Femur (tissue), 1 donor: ENCODE data around the gene TSKS.

Experiments used
- DNase-seq: peaks from one replicate; pipeline ENCODE4 v3.0.0-alpha.2; 2017

Gene TSKS, protein sequence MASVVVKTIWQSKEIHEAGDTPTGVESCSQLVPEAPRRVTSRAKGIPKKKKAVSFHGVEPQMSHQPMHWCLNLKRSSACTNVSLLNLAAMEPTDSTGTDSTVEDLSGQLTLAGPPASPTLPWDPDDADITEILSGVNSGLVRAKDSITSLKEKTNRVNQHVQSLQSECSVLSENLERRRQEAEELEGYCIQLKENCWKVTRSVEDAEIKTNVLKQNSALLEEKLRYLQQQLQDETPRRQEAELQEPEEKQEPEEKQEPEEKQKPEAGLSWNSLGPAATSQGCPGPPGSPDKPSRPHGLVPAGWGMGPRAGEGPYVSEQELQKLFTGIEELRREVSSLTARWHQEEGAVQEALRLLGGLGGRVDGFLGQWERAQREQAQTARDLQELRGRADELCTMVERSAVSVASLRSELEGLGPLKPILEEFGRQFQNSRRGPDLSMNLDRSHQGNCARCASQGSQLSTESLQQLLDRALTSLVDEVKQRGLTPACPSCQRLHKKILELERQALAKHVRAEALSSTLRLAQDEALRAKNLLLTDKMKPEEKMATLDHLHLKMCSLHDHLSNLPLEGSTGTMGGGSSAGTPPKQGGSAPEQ

DNA sequence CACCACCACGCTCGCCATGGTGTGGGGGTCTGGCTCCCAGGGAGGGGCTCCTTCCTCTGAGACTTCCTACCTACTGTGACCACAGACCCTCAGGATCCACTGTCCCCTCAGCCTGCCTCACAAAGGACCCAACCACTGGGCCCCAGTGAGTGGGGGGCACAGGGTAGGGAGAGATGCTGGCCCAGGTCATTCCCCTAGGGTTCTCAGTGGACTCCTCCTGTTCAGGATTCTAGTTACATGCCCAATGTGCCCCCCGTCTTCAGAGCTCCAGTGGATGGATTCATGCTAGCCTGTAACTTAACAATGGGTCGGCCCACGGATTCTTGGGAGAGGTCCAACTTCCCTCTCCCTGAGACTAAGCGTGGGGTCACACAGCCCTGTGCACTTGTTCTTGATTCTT, at the start of gene TSKS:
Gene TSKS (minus strand): TSS at position 77 of the 400 bp plus-strand sequence. CDS start 59 bp downstream, at position 18.
- no peak for DNase-seq

GRCh38 chr19:49812452-49812996, 49.4 kb upstream of the TSKS start:
- no peak for DNase-seq

DNA sequence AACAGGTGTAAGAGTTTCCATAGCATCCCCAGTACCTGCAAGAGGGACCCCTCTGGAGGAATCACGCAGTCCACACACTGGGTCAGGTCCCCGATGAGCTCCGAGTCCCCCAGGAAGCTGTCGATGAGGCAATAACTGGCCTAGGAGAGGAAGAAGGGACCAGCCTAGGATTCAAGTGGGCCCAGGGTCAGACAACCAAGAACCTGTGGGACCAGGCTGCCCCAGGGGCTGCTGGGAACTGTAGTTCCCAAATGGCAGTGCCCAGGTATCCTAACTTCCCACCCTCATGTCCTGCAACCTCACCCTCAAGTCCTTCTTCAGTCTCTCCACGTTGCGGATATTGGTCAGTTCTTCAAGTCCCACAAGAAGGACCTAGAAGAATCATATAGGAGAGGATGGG, 48.2 kb upstream of the TSKS start:
- no peak for DNase-seq

GRCh38 chr19:49809941-49810389, 46.9 kb upstream of the TSKS start:
- no peak for DNase-seq

DNA sequence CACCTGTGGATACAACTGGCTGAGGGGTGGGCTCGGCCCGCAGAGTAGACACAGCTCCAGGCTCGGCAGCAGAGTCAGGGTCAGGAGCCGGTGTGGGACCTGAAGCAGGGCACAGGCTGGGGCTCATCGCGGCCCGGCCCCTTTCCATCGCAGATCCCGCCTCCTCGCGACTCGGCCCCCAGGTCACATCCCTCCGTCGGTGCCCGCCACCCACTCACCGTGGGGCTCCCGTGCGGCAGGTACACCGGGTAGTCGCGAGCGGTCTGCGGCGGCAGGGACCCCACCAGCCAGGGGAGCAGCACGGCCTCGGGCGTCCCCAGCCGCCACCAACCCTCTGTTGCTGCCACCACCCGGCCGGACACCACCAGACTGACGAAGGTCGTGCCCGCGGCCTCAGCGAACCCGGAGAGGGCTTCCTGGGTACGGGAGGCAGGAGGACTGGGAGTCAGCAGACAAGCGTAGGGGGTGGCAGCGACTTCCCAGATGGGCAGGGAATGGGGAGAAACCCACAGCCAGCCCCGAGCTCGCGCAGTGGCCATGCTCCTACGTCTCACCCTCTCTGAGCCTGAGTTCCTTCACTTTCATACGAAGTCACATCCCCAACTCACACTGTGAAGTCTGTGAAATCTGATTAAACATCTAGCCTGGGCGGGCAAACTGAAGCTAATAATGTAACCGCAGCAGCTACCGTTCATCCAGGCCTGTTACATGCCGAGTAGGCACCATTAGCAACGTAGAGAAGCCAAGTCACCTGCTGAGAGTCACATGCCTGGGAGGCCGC, 46.2 kb upstream of the TSKS start:
- DNase-seq: peak; percentile 62

GRCh38 chr19:49808711-49809159, 45.6 kb upstream of the TSKS start:
- DNase-seq: peak; percentile 94

- no peak for DNase-seq
These were observed 45.0 kb upstream of the TSKS start for GRCh38 chr19:49807904-49808675.

GRCh38 chr19:49807058-49807903, 44.2 kb upstream of the TSKS start:
- no peak for DNase-seq

GRCh38 chr19:49806620-49806959, 43.5 kb upstream of the TSKS start:
- DNase-seq: no peak

DNA sequence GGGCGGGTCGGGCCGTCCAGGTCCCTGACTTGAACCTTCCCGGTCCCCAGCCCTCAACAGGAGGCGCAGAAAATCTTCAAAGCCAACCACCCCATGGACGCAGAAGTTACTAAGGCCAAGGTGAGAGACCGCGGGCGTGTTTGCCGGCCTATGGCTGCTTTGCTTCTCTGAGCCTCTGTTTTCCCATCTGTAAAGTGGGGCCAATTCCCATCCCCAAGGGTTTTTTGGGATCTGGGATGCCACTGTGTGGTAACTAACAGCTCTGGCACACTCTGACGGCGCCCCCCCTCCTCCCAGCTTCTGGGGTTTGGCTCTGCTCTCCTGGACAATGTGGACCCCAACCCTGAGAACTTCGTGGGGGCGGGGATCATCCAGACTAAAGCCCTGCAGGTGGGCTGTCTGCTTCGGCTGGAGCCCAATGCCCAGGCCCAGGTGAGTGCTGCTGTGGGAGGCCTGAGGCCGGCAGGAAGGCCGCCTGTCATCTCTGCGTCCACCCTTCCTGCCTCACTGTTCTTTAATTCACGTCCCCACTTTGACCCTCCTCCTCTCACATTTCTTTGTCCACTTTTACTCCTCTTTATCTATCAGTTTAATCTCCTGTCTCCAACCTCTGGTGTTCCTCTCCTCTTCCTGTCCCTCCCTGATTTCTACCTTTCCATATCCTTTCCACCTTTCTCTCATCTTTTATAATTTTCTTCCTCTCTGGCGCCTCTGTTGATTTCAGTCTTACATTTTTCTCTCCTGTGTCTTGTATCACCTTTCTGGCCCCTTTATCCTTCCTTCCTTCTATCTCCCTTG, 42.9 kb upstream of the TSKS start:
- DNase-seq: no peak

DNA sequence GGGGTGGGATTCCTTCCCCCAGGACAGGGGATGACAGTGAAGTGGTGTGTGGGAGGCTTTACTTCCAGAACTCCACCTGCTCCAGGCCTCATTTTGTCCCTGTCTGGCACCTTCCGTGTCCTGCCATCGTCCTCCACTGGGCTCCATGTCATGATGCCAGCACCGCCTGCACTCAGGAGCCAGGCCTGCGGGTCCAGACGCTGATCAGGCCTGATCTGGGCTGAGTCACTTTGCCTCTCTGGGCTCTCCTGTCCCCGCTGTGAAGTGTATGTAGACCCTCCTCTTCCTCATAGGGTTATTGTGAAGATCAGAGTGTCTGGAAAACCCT, 40.4 kb upstream of the TSKS start:
- no peak for DNase-seq

DNA sequence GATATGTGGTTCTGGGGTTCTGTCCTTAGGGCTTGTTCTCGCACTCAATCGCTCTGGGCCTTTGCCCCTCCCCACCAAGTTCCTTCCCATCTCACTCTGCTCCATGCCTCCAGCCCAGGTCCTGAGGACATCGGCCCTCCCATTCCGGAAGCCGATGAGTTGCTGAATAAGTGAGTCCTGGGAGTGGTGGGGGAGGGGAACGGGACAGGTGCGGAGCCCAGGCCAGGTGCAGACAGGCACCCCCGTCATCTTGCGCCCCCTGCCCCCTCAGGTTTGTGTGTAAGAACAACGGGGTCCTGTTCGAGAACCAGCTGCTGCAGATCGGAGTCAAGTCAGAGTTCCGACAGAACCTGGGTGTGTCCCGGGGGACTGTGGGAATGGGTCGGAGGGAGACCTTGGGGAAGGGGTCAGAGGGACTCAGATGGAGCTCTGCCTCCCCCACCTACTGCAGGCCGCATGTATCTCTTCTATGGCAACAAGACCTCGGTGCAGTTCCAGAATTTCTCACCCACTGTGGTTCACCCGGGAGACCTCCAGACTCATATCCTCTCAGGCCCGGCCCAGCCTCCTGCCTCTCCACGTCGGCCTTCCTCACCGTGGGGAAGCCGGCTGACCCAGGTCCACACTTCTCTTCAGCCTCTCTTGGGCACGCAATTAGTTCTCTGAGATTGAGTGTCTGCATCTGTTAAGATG, 39.9 kb upstream of the TSKS start:
- DNase-seq: no peak

DNA sequence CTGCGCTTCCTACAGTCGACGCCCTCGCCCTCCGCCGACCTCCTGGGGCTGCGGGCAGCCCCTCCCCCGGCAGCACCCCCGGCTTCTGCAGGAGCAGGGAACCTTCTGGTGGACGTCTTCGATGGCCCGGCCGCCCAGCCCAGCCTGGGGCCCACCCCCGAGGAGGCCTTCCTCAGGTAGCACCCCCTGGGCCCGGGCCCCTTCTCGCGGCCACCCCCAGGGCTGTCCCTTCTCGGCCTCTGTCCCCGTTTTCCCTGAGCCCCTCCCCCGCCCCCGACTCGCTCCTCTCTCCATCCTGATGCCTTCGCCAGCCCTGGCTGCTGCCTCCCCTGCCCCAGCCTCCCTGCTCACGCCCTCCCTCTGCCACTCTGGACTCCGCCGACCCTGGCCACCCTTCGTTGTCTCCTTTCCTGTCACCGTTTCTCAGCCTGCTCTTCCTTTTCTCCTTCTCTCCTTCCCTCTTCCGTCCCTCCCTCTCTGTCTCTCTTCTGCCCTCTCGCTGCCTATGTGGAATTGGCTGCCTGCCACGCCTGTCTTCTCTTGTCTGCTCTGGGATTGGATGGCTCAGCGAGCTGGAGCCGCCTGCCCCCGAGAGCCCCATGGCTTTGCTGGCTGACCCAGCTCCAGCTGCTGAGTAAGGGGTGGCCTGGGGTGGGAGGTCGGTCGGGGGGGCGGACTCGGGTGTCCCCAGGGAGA, 39.0 kb upstream of the TSKS start:
- peak; percentile 94 for DNase-seq

DNA sequence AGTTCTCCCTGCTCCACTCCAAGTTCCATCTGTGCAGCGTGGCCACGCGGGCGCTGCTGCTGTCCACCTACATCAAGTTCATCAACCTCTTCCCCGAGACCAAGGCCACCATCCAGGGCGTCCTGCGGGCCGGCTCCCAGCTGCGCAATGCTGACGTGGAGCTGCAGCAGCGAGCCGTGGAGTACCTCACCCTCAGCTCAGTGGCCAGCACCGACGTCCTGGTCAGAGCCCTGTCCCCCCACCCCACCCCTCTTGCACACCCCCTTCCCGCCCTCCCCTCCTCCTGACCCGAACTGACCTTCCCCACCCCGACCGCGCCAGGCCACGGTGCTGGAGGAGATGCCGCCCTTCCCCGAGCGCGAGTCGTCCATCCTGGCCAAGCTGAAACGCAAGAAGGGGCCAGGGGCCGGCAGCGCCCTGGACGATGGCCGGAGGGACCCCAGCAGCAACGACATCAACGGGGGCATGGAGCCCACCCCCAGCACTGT, 38.3 kb upstream of the TSKS start:
- no peak for DNase-seq

DNA sequence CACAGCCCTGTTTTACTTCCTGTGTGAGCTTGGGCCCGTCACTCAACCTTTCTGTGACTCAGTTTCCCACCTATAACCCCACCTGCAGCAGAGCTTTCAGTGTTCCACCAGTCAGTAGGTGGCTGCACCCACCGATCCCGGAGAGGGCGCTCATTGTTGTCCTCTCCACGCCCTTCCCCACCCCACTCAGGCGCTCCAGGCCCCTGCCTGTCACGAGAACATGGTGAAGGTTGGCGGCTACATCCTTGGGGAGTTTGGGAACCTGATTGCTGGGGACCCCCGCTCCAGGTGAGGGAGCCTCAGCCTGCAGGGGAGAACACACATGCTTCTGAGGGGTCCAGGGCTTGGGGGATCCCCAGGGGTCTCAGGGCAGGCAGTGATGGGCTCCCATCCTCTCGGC, 37.7 kb upstream of the TSKS start:
- no peak for DNase-seq

GRCh38 chr19:49799798-49800376, 36.8 kb upstream of the TSKS start:
- DNase-seq: no peak

DNA sequence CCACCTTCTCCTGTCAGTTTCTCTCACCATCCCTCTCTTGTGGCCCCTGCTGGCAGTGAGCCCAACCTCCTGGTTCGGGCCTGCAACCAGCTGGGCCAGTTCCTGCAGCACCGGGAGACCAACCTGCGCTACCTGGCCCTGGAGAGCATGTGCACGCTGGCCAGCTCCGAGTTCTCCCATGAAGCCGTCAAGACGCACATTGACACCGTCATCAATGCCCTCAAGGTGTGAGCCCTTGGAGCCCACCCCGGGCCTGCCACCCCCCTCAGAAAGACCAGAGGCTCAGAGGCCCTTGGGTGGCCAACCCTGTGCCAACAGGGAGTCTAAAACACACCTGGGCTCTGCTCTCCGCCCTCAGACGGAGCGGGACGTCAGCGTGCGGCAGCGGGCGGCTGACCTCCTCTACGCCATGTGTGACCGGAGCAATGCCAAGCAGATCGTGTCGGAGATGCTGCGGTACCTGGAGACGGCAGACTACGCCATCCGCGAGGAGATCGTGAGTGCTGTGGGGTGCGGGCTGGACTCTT, 36.2 kb upstream of the TSKS start:
- no peak for DNase-seq

GRCh38 chr19:49798574-49798973, 35.5 kb upstream of the TSKS start:
- DNase-seq: no peak

- DNase-seq: no peak
These were observed 32.5 kb upstream of the TSKS start for GRCh38 chr19:49795615-49796014.
